H1 (cell line): Measurements from ENCODE around the gene ZNF768.
"Not testable (repeated sequence)": the region's sequence is repeated elsewhere in the genome, so short reads cannot be mapped to it uniquely, and the experiment has no call there.

ENCODE experiments used
- ATF2 ChIP-seq: IDR thresholded peaks from 2 replicates; pipeline ENCODE4 v1.6.1; 2012; ENCODE audit warnings: low read length, inconsistent platforms
- BACH1 ChIP-seq: IDR thresholded peaks from 2 replicates; pipeline ENCODE4 v1.6.1; 2012; ENCODE audit warnings: low read length, improper control_type of control experiment
- CREB1 ChIP-seq: IDR thresholded peaks from 2 replicates; pipeline ENCODE4 v1.6.1; 2012; ENCODE audit warnings: inconsistent platforms
- CTCF ChIP-seq, 3 experiments: IDR thresholded peaks; 1 replicate in 2 of 3; 2 replicates in 1 of 3; pipeline versions ENCODE4 v1.5.1 to v1.6.1; 2011; ENCODE audit warnings: low read length in 3 of 3, mild to moderate bottlenecking in 3 of 3, inconsistent platforms in 2 of 3, low read depth in 1 of 3, moderate library complexity in 1 of 3; ENCODE audit not compliant: insufficient read depth in 1 of 3; ENCODE audit errors: control extremely low read depth in 1 of 3
- EZH2 ChIP-seq: fragments of 200-600 bp; sonication (generic); IDR thresholded peaks from 2 replicates; pipeline ENCODE4 v1.7.1; 2012; ENCODE audit warnings: low read depth, mild to moderate bottlenecking, moderate library complexity, low read length, inconsistent platforms; ENCODE audit not compliant: severe bottlenecking
- NANOG ChIP-seq: IDR thresholded peaks from 2 replicates; pipeline ENCODE4 v1.6.1; 2011; ENCODE audit warnings: low read length, low read depth, mild to moderate bottlenecking, inconsistent platforms; ENCODE audit not compliant: insufficient read depth, poor library complexity, severe bottlenecking
- POLR2A ChIP-seq, 2 experiments: IDR thresholded peaks; 1 replicate in 1 of 2; 2 replicates in 1 of 2; pipeline ENCODE4 v1.6.1; 2011; ENCODE audit warnings: low read depth in 2 of 2, low read length in 2 of 2, mild to moderate bottlenecking in 2 of 2; ENCODE audit errors: control extremely low read depth in 1 of 2
- RAD21 ChIP-seq, 2 experiments: IDR thresholded peaks in 1 of 2; conservative IDR thresholded peaks in 1 of 2; 2 replicates each; pipeline ENCODE4 v1.6.1; 2011; ENCODE audit warnings: low read depth in 2 of 2, low read length in 2 of 2, improper control_type of control experiment in 1 of 2, inconsistent platforms in 1 of 2, mild to moderate bottlenecking in 1 of 2, moderate library complexity in 1 of 2
- RXRA ChIP-seq: IDR thresholded peaks from 2 replicates; pipeline ENCODE4 v1.6.1; 2011; ENCODE audit warnings: low read depth, mild to moderate bottlenecking, low read length, moderate library complexity; ENCODE audit not compliant: insufficient read depth
- SP1 ChIP-seq: IDR thresholded peaks from 2 replicates; pipeline ENCODE4 v1.6.1; 2011; ENCODE audit warnings: low read depth, low read length
- USF2 ChIP-seq: IDR thresholded peaks from 2 replicates; pipeline ENCODE4 v1.6.1; 2011; ENCODE audit warnings: low read length, improper control_type of control experiment

- not testable (repeated sequence) for TF ChIP-seq CTCF (IDR thresholded peaks at IDR 0.05; ENCODE audit: control extremely low read depth in 1 of 3, insufficient read depth in 1 of 3, low read depth in 1 of 3, low read length in 3 of 3); RXRA; RAD21 (IDR thresholded peaks at IDR 0.05 in 1 of 2, conservative IDR thresholded peaks at IDR 0.05 in 1 of 2; ENCODE audit: low read depth in 2 of 2, low read length in 2 of 2); NANOG; POLR2A (IDR thresholded peaks at IDR 0.05; ENCODE audit: control extremely low read depth in 1 of 2, low read depth in 2 of 2, low read length in 2 of 2); ATF2; EZH2; SP1; CREB1; BACH1; USF2
Measured at GRCh38 chr16:30536391-30537024, 10.1 kb upstream of the ZNF768 start.
